PC-9 (cell line): ENCODE measurements around the gene ADIPOR2.

ENCODE experiments used
- CTCF ChIP-seq: fragments of 200-600 bp; sonication (generic); conservative IDR thresholded peaks from 2 replicates; pipeline ENCODE4 v1.6.1; 2017; ENCODE audit warnings: mixed run types, antibody characterized with exemption, mild to moderate bottlenecking, moderate library complexity
- EZH2 ChIP-seq: fragments of 200-600 bp; sonication (generic); IDR thresholded peaks from 2 replicates; pipeline ENCODE4 v1.8.0; 2017; ENCODE audit warnings: antibody characterized with exemption, low read depth

GRCh38 chr12:1744932-1745331 is 54.1 kb downstream of the ADIPOR2 start:
- no peak for TF ChIP-seq CTCF
- no peak for TF ChIP-seq EZH2
